Renal cortex interstitium (tissue), 15 donors: ENCODE measurements around the gene POPDC3. TPM values are rescaled to one million over a fixed set of nuclear protein-coding genes. Genes with fewer than 3 reads are reported as not detected.
"Not testable (repeated sequence)": the region's sequence is repeated elsewhere in the genome, so short reads cannot be mapped to it uniquely, and the experiment has no call there.

Experiments
- DNase-seq, 11 donors: peaks; one replicate each; pipeline ENCODE4 v3.0.0-alpha.2; 2013; ENCODE audit warnings: low read depth in 9 of 11, low spot score in 4 of 11; ENCODE audit errors: extremely low read depth in 1 of 11
- long read RNA-seq, 16 experiments: transcript quantifications; one replicate each; lab custom pipeline, GENCODE V29; 2026
- polyA plus RNA-seq, 3 donors: library from polyadenylated mRNA; unstranded; fragments of 120-200 nt; gene quantifications; one replicate each; pipeline ENCODE4 v1.2.1, GENCODE V29; 2013; ENCODE audit not compliant: insufficient read length in 3 of 3

POPDC3 gene, protein sequence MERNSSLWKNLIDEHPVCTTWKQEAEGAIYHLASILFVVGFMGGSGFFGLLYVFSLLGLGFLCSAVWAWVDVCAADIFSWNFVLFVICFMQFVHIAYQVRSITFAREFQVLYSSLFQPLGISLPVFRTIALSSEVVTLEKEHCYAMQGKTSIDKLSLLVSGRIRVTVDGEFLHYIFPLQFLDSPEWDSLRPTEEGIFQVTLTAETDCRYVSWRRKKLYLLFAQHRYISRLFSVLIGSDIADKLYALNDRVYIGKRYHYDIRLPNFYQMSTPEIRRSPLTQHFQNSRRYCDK
- polyA plus RNA-seq, result under 1 TPM in 2 of 3 donors, not detected in 1; 0.19 to 0.37 TPM
- long read RNA-seq, donor 1, result 0 reads
- long read RNA-seq, donor 2, result 0 reads
- long read RNA-seq, donor 3, result 0 reads
- long read RNA-seq, donor 4, result 0 reads
- long read RNA-seq, donor 5, result 0 reads
- long read RNA-seq, donor 6, result 0 reads
- long read RNA-seq, donor 7, result 0 reads
- long read RNA-seq, donor 8, result 0 reads
- long read RNA-seq, donor 9, result 0 reads
- long read RNA-seq, donor 10, result 0 reads
- long read RNA-seq, donor 11, result 0 reads
- long read RNA-seq, donor 12, result 0 reads
- long read RNA-seq, donor 13, result 0 reads
- long read RNA-seq, donor 14, result 0 reads
- long read RNA-seq, donor 15, result 0 reads
- long read RNA-seq, donor 16, partial matches to known transcripts, result 0 of 2 reads
- long read RNA-seq, donor 16, other reads (novel, unspliced or antisense), result 0 of 2 reads

DNA sequence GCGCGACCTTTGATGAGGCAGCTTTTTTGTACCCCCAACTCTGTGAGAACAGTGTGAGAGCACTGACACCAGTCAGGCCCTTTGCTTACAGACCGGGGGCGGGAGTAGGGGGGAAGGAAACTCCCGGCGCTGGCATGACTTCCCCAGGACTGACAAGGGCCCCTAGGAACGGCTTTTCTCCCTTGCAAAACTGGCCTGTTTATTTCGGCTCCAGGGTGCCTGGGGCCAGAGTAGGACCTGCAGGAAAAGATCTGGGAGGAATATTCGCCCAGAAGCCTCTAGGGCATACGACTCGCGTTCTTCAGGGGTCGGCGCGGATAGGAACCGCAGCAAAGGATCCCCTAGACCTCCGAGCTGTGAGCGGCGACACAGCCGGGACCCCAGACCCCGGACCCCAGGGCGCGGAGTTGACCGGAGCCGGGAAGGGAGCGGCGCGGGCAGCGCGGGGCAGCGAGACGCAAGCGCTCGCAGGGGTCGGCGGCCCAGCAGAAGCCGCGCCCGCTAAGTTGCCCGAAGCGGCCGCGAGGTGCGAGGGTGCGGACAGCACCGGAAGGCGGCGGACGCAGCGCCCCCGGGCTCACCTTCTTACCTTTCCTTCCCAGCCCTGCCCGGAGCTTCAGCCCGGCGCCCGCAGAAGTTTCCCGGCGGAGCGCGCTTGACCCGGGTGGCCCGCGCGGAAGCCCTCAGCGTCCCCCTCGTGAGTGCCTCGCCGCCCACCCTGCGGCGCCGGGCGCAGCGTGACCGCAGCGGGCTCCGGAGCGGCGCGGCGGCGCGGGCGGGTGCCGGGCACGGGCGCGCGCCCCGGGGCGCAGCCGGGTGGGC lies at the start of gene POPDC3:
Gene POPDC3, minus strand, starts transcription at position 771 of the 822 bp plus-strand sequence. CDS start 18,105 bp downstream, outside the sequence.
- peak in 3 of 11 donors; percentile 18 to 31 (median 26) for DNase-seq

DNA sequence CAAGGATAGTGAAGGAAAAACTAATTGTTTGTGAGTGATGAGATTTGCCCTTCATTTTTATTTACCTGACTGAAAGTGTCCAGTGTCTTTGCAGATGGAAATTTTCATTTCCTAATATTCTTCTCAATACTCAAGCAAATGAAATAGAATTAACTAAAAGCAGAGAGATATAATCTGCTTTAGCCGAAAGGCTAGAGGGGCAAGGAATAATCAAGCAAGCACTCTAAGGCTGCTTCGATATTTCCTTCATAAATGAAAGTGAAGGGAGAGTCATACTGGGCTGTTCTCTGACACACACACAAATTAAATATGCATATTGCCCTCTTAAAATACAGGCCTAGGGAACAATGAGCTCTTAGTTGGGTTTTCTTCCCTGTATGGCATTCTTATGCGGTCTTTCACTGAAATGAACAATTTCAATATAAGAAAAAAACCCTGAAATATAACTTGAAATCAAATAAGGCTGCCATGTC lies 47.5 kb upstream of the POPDC3 start:
- DNase-seq, result no peak

DNA sequence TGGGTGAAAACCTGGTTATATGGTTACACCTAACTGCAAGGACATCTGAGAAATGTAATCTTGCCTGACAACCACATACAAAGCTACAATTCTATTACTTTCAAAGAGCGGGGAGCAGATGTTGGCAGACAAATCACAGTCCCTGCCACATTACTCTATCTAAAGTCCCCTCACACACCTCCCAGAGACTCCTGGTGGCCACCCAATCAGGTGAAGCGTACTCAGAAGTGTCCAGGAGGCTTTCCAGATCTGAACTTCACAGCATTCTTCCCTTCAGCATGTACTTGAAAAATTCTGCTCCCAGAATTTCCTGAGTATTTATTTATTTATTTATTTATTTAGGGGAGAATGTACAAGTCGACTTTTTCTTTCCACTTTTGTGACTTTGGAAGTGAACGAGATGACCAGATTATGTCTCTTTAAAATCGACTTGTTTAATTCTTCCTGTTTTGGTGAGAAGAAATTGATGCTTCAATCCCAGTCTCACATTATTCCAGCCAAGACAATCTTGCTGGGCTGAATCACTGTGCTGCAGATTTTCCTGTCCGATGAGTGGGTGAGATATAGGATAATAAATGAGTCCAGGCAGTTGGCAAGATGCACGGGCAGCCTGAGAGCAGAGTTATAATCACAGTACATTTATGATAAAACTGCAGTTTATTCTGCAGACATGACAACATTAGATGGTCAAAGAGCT lies 46.9 kb upstream of the POPDC3 start:
- DNase-seq, result no peak

DNA sequence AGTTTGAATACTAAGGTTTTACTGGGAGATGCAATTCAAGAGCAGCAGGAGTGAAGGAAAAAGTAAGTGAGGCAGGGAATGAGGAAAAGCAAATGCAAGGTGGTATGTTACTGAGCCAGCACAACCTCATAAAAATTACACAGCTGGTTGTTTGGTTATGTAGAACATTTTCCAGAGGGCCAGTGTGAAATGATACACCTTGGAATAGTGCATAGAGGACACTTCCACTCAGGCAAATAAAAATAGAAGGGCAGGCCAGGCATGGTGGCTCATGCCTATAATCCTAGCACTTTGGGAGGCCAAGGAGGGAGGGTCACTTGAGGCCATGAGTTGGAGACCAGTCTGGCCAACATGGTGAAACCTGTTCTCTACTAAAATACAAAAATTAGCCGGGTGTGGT lies 43.4 kb upstream of the POPDC3 start:
- DNase-seq, result no peak

DNA sequence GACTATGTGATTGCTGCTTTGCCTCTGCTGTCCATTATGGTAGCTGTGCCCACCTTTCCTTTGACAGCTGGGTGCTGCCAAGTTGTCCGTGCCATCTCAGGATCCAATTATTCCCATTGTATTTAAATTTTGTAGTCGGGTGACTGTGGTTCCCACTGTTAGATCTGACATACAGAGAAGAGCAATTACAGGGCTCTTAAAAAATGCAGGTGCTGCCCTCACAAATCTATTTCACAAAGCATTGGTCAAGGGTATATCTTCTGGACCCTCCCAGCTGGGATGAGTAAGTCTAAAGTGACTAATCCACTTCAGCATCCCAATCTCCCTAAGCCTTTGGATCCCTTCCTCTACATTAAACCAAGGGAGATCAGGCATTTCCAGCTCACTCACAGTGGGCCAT lies 41.4 kb upstream of the POPDC3 start:
- not testable (repeated sequence) for DNase-seq

DNA sequence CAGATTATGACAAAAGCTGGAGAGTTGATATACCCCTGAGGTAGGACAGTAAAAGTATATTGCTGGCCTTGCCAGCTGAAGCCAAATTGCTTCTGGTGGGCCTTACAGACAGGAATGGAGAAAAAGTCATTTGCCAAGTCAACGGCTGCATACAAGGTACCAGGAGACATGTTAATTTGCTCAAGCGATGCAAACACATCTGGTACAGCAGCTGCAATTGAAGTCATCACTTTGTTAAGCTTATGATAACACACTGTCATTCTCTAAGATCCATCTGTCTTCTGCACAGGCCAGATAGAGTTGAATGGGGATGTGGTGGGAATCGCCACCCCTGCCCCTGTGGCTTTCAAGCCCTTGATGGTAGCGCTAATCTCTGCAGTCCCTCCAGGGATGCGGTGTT lies 40.4 kb upstream of the POPDC3 start:
- no peak for DNase-seq

DNA sequence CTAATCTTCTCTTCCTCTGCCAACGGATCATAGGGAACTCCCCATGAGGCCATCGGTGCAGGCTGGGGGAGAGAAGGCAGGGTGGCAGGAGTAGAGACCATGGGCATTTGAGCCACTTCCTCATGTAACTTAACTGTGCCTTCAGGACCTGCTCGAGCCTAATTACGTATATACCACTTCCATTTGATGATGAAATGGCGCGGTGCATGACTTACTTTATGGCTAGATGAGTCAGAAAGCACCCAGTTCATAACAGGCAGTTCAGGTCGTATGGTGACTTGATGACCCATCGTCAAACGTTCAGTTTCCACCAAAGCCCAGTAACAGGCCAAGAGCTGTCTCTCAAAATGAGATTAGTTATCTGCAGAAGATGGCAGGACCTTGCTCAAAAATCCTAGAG lies 39.4 kb upstream of the POPDC3 start:
- not testable (repeated sequence) for DNase-seq

DNA sequence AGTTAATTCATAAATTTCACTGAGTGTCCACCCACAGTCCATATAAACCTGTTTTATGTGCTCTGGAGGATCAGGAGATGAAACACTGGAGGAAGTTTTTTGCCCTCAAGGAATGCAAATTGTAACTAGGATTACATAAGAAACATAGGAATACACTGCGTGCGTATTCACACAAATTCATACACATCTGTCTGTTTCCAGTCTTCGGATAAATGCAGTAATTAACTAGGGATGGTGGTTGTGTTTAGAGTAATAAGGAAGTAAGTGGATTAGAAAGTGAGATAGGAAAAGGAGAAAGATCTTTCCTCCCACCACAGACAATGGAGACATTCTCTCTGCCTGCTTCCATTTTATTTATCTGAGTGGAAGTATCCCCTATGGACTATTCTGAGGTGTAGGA lies 35.7 kb upstream of the POPDC3 start:
- no peak for DNase-seq

DNA sequence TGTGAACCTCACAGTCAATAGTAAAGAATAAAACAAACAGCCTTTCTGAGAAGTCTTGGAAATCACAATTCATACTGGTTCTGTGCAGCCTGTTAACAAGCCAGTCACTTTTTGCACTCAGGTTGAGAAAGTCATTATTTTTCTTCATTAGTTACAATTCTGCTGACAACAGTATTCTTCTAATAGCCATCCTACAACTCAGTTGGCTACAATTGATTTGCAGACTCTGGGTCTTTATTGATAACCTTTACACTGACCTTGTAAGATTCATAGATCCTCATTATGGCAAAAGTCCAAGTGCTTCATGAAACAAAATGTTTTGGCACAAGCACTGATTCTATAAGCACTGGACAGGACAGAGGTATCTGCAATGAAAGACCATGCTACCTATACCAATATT lies 34.9 kb upstream of the POPDC3 start:
- DNase-seq, result no peak

DNA sequence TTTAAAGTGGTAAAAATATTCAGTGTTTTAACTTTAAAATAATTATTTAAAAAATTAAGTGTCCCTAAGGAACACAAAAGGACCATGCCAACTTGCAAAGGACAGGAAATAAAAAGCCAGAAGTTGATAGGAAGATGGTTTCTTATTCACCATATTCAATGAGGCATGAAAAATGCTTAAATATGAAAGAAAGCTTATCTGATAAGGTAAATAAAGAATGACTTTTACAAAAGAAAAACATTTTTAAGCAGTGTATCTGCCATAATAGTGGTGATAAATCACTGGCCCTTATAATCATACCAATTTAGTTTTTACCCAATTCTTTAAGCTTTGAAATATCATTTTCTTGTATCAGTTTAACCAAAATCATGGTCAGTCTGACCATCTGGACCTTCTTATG lies 33.5 kb upstream of the POPDC3 start:
- no peak for DNase-seq

DNA sequence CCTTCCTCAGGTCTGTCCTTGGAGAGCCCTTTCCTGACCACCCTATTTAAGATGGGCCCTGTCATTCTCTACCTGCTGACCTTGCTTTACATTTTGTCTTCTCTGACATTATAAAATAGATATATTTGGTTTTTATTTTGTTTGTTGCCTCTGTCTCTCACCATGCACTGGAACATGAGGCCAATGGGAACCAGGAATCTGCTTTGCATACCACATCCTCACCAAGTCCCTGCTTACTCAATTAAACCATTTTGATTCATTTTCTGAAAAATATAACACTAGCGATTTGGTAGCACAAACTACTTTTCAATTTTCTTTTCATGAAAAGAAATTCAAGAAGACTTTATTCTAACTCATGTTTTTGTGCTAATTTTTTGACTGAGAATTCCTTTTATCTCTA lies 32.8 kb upstream of the POPDC3 start:
- no peak for DNase-seq

DNA sequence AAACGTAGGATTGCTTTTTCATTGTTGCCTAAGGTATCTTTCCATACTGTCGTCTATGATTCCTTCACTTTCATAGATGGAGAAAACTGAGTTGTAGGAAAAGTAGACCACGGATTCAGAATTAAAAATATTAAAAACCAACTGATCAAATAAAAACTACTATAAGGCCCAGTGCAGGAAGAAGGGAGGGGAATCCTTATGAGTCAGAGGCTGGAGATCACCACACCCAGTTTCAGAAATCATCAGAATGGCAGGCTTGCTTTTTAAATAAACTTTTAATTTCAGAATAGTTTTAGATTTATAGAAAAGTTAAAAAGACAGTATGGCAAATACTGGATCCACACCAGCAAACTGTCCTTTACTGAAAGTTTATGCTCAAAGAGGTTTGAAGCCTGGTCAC lies 32.0 kb upstream of the POPDC3 start:
- DNase-seq, result no peak

DNA sequence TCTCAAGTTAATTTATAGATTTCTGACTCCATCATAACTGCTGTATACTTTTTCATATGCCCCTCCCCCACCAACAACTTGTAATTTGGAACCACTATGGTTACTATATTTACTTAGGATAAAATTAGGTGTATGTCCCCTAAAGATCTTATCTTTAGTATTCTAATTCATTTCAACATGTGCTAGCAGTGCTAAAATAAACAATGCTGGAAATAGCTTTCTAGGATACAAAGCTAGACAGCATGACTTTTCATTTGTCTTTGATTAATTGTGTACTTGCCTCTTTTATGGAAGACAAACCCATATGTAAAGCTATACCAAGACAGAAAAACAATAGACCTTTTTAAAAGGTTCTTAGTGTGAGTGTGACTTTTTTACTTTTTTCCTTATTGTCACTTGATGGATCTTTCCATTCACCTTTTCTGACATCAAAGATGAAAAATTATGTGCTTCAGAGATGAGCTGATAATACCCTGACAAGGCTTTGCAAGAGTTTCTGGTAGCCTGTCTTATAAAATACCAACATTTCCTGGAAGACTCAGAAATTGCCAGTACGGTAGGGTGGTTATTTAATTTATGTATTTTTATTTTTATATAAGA lies 31.2 kb upstream of the POPDC3 start:
- DNase-seq, result no peak

DNA sequence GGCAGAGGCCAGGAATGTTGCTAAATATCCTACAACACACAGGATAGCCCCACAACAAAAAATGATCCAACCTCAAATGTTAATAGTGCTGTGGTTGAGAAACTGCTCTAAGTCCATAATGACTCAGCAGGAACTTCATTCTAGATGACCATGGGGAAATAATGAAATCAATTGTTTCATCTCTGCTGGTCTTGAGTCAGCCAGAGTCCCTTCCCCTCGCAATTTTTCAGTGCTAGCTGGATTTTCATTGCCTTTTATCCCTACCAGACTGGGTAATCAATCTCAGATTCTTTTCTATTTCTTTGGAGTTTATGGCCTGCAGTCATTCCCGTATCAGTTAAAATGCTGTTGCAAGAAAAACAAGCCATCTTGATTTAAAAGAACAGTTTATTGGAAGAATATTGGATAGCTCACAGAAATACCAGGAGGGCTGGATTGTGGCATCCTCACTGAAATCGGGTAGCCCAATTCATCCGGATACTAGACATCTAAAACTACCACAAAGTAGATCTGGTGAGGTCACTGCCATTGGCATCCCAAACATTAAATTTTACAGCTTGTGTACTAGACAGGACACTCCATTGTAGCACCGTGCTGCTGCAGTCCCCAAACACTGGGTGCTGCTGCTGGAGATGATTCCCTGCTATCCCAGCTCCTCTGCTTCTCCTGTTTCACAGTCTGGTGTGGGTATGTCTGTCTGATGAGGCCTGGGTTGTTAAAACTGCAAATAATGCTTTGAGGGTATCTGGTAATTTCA lies 30.3 kb upstream of the POPDC3 start:
- no peak for DNase-seq

DNA sequence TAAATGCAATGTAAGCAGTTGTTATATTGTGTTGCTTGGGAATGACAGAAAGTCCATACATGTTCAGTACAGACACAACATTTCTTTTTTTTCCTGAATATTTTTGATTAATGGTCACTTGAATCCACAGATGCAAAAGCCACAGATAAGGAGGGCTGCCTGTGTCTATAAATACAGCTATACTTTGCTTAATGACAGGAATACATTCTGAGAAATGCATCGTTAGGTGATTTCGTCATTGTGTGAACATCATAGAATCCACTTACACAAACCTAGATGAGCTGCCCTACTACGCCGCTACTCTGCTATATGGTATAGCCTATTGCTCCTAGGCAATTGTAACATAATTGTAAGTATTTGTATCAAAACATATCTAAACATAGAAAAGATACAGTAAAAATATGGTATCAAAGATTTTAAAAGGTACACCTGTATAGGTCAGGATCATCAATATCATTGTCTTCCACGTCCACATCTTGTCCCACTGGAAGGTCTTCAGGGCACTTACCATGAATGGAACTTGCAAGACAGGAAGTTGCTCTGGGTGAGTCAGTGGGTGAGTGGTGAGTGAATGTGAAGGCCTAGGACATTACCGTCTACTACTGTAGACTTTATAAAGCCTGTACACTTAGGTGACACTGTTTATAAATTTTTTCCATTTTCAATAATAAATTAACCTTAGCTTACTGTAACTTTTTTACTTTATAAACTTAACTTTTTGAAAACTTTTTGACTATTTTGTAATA lies 27.9 kb upstream of the POPDC3 start:
- no peak for DNase-seq

DNA sequence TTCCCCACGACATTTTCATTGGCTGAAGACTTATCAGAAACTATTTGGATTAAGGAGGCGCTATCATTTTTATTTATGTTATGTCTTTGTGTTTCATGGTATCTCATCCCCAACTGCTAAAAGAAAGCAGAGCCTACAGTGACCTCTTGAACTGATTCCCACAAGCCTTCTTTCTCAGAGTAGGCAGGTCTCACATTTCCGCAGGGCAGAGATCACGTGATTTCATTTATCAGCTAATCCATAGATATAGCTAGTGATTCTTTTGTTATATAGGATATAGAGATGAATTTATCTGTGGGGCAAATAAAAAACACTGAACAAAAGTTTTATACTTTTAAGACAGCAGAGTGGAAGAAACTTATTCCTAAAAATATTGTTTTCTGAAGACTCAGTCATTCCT lies 25.0 kb upstream of the POPDC3 start:
- no peak for DNase-seq

DNA sequence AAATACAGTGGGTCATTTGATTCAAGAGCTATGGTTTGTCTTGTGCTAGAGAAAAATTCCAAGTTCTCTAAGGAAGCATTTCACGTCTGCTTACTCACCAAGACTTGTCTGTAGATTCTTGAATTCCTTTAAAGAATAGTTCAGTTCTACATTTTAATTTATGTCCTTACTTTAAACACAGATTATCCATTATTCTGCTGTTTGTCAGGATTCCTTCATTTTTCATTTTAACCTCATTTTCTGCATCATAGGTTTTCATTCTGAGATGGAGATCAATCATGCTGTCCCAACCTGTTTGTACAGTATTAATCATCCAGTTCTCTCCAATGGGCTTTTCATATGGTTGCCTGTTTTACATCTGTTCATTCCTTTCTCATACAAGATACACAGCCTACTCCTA lies 24.5 kb upstream of the POPDC3 start:
- no peak for DNase-seq
